NB4 (cell line): ENCODE results near the gene MAPKAPK3.

Experiments
- CTCF ChIP-seq: IDR thresholded peaks from one replicate; pipeline ENCODE4 v1.5.1; 2012; ENCODE audit warnings: low read depth, low read length
- MAX ChIP-seq: IDR thresholded peaks from 2 replicates; pipeline ENCODE4 v1.6.1; 2011; ENCODE audit warnings: low read depth, low read length
- MYC ChIP-seq: IDR thresholded peaks from 2 replicates; pipeline ENCODE4 v1.6.1; 2011; ENCODE audit warnings: low read depth, low read length
- POLR2A ChIP-seq: IDR thresholded peaks from 2 replicates; pipeline ENCODE4 v1.6.1; 2011; ENCODE audit warnings: mild to moderate bottlenecking; ENCODE audit not compliant: insufficient read length; ENCODE audit errors: extremely low read depth

- TF ChIP-seq CTCF: no peak
- TF ChIP-seq POLR2A: no peak
- TF ChIP-seq MAX: no peak
- TF ChIP-seq MYC: no peak
Measured at GRCh38 chr3:50633230-50633790, 16.4 kb downstream of the MAPKAPK3 start.
